Right atrium auricular region (tissue), 2 donors: Measurements from ENCODE around the gene PLA2G4B. TPM values are rescaled to one million over a fixed set of nuclear protein-coding genes. Genes with fewer than 3 reads are reported as not detected.

Experiments
- DNase-seq: peaks from one replicate; pipeline ENCODE4 v3.0.0-alpha.2; 2019; ENCODE audit warnings: low spot score
- H3K27ac ChIP-seq, 2 donors: fragments of 200-600 bp; sonication (generic); 1 replicate in 1 of 2; 2 replicates in 1 of 2; pipeline ENCODE4 v1.5.1; 2016 to 2019
- H3K27me3 ChIP-seq, 2 donors: fragments of 200-600 bp; sonication (generic); one replicate each; pipeline versions ENCODE4 v1.5.1 to v1.6.0; 2017 to 2019
- H3K36me3 ChIP-seq: fragments of 200-600 bp; sonication (generic); one replicate; pipeline ENCODE4 v1.5.1; 2016
- H3K4me1 ChIP-seq, 2 donors: fragments of 200-600 bp; sonication (generic); one replicate each; pipeline versions ENCODE4 v1.5.1 to v1.6.0; 2017 to 2019
- H3K4me3 ChIP-seq, 2 donors: fragments of 200-600 bp; sonication (generic); 1 replicate in 1 of 2; 2 replicates in 1 of 2; pipeline ENCODE4 v1.5.1; 2017 to 2019; ENCODE audit warnings: mild to moderate bottlenecking in 1 of 2, moderate library complexity in 1 of 2
- H3K9me3 ChIP-seq, 2 donors: fragments of 200-600 bp; sonication (generic); one replicate each; pipeline ENCODE4 v1.5.1; 2019
- CTCF ChIP-seq, 2 donors: fragments of 200-600 bp; sonication (generic); IDR thresholded peaks; one replicate each; pipeline ENCODE4 v1.5.1; 2019; ENCODE audit warnings: antibody characterized with exemption in 2 of 2
- total RNA-seq, 2 donors: library from RNA; depleted of rRNA; stranded (reverse); fragments of >200 nt; gene quantifications; one replicate each; pipeline ENCODE4 v1.1.0, GENCODE V29; 2016

Gene PLA2G4B
- total RNA-seq, 2 donors from 2014 or later, result 1.3 to 1.4 TPM

GRCh38 chr15:41832208-41832607, 6.4 kb upstream of the PLA2G4B start:
- H3K27ac ChIP-seq, result no peak overlapping the region
- no peak for TF ChIP-seq CTCF (IDR thresholded peaks at IDR 0.05)
- no peak for DNase-seq
- H3K4me3 ChIP-seq, result no peak overlapping the region
- H3K9me3 ChIP-seq, result no peaks in the 10 kb centered on the region
- H3K36me3 ChIP-seq, result peaks cover 5% of the 10 kb centered on the region
- H3K27me3 ChIP-seq, result no peaks in the 10 kb centered on the region
- peaks cover 0 to 26% of the 10 kb centered on the region in 2 donors for H3K4me1 ChIP-seq

DNA sequence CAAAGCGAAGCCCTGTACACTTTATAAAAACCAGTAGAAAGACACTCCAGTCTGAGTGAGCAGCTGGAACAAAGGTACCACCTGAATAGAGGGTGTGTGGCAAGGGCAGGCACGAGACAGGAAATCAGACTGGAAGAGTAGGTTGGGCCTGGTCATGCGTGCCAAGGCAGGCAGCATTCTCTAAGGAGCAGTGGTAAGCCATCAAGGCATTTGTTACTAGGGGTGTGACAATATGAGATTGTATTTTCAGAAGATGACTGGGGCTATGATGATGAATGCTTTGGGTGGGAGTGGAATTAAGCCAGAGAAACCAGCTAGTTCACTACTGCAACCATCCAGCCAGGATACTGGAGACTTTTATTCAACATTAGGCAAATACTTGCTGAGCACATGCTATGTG, 5.8 kb upstream of the PLA2G4B start:
- H3K4me1 ChIP-seq, result peaks cover 0 to 22% of the 10 kb centered on the region in 2 donors
- no peaks in the 10 kb centered on the region for H3K9me3 ChIP-seq
- peaks cover 5% of the 10 kb centered on the region for H3K36me3 ChIP-seq
- no peaks in the 10 kb centered on the region for H3K27me3 ChIP-seq
- no peak for TF ChIP-seq CTCF (IDR thresholded peaks at IDR 0.05)
- no peak for DNase-seq
- H3K27ac ChIP-seq, result no peak overlapping the region
- H3K4me3 ChIP-seq, result no peak overlapping the region

DNA sequence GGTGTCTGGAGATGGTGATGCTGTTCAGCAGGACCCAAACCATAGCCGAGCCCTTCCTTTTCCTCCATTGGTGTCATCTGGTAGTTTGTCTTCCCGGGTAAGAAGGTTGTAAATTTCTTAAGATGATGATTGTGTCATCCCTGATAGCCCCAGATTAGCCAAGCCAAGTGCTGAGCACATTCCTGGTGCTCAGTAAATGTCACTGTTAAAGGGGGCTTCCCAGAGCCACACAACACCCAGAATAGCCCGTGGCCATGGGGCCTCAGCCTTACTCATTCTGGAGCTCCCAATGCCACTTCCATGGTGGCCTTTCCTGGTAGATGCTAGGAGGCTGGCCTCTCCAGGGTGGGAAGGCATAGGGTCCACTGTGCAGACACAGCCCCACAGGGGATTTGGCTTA, 4.6 kb upstream of the PLA2G4B start:
- no peaks in the 10 kb centered on the region for H3K27me3 ChIP-seq
- H3K27ac ChIP-seq, result no peak overlapping the region
- DNase-seq, result no peak
- H3K4me1 ChIP-seq, result peaks cover 0 to 15% of the 10 kb centered on the region in 2 donors
- no peaks in the 10 kb centered on the region for H3K9me3 ChIP-seq
- peaks cover 5% of the 10 kb centered on the region for H3K36me3 ChIP-seq
- no peak for TF ChIP-seq CTCF (IDR thresholded peaks at IDR 0.05)
- H3K4me3 ChIP-seq, result no peak overlapping the region

DNA sequence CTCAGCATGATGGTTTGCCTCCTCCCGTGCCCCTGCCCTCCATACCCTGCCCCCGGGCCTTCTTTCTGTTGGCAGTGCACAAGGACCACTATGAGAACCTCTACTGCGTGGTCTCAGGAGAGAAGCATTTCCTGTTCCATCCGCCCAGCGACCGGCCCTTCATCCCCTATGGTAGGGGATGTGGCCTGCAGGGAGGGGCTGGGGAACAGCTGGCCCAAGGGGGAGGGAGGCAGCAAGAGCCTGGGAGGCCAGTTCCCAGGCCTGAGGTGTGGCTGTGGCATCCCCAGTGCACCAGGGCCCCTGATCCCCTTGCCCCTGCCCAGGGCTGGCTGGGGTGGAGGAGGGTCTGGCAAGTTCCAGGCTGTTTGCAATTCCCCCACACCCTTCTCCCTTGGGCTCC, 2.6 kb upstream of the PLA2G4B start:
- Histone ChIP-seq H3K4me1 (peaks cover 0 to 8% of the 10 kb centered on the region in 2 donors), H3K27me3 (no peaks in the 10 kb centered on the region), H3K36me3 (peaks cover 12% of the 10 kb centered on the region), H3K9me3 (no peaks in the 10 kb centered on the region), H3K27ac (no peak overlapping the region), H3K4me3 (no peak overlapping the region)
- no peak for TF ChIP-seq CTCF (IDR thresholded peaks at IDR 0.05)
- no peak for DNase-seq

DNA sequence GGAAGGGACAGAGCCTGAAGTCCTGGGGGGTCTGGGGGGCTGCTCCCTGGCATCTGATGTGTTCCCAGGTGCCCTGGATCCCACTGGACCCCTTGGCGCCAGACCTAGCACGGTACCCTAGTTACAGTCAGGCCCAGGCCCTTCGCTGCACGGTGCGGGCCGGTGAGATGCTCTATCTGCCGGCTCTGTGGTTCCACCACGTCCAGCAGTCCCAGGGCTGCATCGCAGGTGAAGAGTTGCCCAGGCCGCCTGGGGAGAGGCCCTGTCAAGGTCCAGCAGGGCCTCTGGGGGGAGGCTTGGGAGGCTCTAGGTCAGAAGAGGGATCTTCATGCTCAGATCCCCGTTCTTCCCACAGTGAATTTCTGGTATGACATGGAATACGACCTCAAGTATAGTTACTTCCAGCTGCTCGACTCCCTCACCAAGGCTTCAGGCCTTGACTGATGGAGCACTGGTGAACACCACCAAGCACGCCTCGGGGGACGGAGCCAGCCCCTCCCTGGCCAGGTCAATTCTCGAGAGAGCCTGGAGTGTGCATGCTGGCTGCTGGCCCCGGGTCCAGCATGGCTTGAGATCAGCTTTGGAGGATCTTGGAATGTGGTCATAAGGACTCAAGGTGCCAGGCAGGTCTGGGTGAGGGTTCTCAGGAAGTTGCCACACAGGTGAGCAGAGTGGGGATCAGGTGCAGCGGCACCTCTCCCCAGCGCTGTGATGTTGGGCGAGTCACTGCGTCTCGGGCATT, 1.8 kb upstream of the PLA2G4B start:
- H3K36me3 ChIP-seq, result peaks cover 19% of the 10 kb centered on the region

More for the DNA sequence above, 1.8 kb upstream of the PLA2G4B start:
- Histone ChIP-seq H3K27ac (no peak overlapping the region), H3K9me3 (no peaks in the 10 kb centered on the region), H3K27me3 (no peaks in the 10 kb centered on the region), H3K4me3 (no peak overlapping the region), H3K4me1 (peaks cover 0 to 8% of the 10 kb centered on the region in 2 donors)
- no peak for TF ChIP-seq CTCF (IDR thresholded peaks at IDR 0.05)
- no peak for DNase-seq
